Activated T-helper 9 cell treated with anti-CD3 and anti-CD28 coated beads, Interleukin-2, amount 50 U/mL, for 16 hours (primary cell): Measurements from ENCODE around the gene VSTM4.

Source experiments
- DNase-seq: peaks from one replicate; pipeline ENCODE4 v3.0.0-alpha.2; 2020; ENCODE audit warnings: low read depth

VSTM4 gene

DNA sequence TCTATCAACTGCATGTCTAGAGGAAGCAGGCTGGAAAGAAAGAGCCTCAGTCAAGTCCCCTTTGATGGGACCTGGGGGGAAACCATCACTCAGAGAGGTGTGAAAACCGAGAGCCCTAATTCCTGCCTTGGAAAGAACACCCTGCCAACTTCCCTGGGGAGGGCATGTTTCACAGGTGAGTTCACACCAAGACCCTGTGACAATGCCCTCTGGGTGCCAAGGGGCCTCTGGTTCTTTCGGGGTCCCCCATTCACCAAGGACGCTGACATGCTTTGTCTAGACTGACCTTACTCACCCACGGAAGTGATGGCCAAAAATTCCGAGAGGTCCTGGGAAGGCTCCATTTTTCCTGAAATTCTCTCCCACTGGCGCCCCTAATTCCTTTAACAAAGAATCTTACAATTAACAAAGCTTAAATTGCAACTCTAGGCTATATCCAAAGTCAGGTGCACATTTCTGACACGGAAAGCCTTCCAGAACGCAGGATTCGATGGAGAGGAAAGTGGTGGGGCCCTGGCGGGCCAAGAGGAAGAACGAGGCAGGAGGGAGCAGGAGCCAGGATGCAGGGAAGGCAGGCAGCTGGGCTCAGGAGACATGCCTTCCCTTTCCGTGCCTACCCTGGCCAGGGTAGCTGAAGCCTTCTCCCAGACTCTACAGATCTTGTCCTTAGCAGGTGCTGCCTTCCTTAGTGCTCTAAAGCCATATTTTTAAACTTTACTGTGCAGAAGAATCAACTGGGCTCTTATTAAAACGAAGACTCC lies 23.7 kb downstream of the VSTM4 start:
- no peak for DNase-seq

DNA sequence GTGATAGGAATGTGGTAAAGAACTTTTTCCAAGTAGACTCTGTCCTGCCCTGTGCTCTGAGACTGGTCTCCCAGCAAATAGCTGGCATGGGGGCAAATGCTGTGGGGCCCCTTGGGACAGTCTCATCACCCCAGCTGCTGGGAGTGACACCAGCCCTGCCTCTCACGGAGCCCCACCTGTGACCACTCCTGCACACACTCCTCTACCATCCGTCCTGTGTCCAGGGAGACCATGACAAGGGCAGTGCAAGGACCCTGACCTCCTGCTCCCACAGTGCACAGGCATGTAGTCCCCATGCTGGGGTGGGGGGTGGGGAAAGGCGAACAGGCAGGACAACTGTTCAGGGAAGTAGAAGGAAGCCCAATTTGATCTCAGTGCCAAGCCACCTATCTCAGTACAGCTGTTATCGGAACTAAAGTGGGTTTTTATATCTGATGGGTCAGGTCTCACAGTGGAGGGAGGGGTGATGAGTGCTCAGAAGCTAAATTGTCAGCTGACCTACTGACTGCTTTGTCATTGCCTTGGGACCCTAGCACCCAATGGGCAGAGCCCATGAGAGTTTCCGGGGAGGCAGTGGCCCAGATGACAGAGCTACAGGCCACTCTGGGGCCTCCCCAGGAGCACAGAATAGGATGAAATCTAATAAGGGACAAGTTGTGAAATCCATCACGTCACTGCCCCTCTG lies 24.5 kb downstream of the VSTM4 start:
- DNase-seq, result no peak

DNA sequence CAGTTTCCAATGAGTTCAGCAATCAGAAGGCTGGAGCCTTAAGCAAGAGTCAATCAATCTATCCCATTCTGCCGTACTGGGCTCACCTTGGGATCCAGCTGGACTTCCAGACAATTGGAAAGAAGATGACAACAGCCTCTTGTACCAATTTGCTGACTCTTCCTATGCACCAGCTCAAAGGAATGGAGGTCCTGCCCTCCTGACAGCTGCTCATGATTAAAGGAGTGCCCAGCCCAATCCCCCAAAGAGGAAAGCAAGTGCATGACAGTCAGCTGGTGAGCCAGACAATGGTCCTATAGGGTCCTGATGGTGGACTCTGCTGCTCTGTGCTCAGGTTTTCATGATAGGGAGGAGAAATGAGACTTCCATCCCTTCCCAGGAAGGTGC lies 25.1 kb downstream of the VSTM4 start:
- no peak for DNase-seq

- no peak for DNase-seq
Observed at GRCh38 chr10:49089557-49090188, 25.6 kb downstream of the VSTM4 start.

DNA sequence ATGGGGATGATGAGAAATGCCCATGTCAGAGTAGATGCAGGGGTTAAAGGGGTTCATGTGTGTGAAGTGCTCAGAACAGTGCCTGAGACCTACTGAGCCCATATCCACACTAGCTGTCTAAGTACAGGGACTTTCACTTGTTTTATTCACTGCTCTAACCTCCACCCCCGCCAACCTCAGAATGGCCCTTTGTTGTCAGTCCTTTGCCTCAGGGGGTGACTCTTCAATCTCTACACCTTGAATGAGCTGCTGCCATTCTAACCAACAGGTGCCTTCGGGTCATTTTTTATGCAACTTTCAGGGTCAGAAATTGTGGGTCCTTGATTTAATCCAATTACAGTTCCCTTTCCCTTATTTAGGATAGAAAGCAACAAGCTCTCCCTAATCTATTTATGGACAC lies 26.2 kb downstream of the VSTM4 start:
- no peak for DNase-seq

DNA sequence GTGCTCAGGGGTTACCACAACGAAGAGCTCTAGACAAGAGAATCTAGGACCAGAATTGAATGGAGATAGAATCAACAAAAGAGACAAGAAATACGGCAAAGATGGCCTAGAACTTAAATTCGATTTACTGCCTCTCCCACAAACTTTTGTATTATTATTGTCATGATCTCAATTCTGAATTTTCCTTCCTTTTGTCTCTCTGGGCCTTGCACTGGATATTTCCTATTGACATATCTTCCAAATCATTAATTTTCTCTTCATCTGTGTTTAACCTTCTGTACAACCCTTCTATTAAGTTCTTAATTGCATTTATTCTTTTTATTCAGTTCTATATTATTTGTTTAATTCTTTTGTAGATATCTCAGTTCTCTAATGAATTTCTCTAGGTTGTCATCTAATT lies 28.4 kb downstream of the VSTM4 start:
- no peak for DNase-seq

GRCh38 chr10:49083261-49083660 lies 32.1 kb downstream of the VSTM4 start:
- no peak for DNase-seq

- DNase-seq, result no peak
Observed at GRCh38 chr10:49082766-49083165, 32.6 kb downstream of the VSTM4 start.

- DNase-seq, result no peak
Observed at GRCh38 chr10:49081547-49082275, 33.6 kb downstream of the VSTM4 start.

DNA sequence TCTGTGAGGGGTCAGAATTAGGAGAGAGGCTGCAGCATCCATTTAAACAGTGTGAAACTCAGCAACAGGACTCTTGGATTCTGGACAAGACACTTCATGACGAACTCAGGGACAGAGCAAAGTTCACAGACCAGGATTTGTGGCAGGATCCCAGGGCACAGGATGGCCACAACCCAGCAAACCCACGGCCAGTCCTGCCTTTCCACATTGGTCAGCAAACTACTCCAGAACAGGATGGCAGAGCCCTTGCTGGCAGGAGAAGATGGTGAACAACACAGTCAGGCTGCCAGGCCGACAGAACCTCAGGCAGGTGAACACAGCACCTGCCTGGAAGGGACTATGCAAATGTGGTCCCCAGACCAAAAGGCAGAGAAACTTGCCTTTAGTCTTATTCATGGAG lies 34.4 kb downstream of the VSTM4 start:
- no peak for DNase-seq

- no peak for DNase-seq
Observed at GRCh38 chr10:49080071-49080470, 35.3 kb downstream of the VSTM4 start.

- no peak for DNase-seq
Observed at GRCh38 chr10:49079499-49079898, 35.8 kb downstream of the VSTM4 start.

- DNase-seq, result no peak
Observed at GRCh38 chr10:49079072-49079471, 36.2 kb downstream of the VSTM4 start.

GRCh38 chr10:49078433-49078832 lies 36.9 kb downstream of the VSTM4 start:
- no peak for DNase-seq

- no peak for DNase-seq
Observed at GRCh38 chr10:49076741-49077521, 38.4 kb downstream of the VSTM4 start.

- DNase-seq, result no peak
Observed at GRCh38 chr10:49076319-49076718, 39.0 kb downstream of the VSTM4 start.

DNA sequence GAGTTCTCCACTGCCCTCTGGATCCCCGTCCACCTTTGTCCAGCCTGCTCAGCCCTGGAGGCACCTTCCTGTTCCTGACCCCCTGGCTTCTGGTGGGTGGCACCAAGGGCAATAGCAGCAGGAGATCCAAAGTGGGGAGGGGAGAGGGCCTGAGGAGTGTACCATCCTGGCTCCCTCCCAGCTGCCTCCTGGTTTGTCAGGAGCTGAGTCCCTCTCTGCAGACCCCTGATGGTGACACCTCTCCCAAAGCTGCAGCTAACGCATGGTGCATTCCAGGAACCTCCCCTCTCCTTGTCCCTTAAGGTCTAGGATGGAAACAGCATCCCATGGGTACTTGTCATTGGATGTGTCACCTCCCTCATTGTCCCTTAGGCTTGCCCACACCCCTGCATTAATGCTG lies 39.6 kb downstream of the VSTM4 start:
- DNase-seq, result no peak

- no peak for DNase-seq
Observed at GRCh38 chr10:49074836-49075682, 40.3 kb downstream of the VSTM4 start.

DNA sequence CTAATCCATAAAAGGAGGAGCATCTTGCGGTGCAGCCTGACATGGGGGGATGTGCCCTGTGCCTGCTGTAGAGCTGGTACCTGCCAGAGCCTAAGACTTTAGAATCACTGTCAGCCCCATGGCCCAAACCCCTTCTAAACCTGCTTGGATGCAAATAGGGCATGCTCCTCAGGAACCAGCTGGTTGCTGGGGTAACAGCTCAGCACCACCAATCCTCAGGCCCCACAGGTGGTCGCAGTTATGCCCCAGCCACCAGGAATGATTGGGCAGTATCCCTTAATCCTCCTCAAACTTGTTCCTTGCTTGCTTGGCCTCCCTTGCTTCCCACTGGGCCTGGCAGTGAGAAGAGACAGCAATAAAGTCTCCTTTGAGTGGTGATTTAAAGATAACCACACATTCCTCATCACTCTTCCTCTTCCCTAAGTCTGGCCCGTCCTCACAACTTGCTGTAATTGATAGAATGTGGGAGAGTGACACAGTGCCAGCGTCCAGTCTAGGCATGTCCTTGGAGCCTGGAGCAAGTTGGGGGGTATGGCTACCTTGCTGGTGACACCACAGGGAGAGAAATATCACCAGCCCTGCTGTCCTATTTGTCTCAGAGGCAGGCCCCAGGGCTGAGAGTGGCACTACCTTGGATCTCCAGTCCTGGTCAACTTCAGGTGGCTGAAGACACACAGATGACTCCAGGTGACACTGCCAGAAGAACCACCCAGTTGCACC lies 43.0 kb downstream of the VSTM4 start:
- no peak for DNase-seq

- no peak for DNase-seq
Observed at GRCh38 chr10:49071160-49071761, 44.1 kb downstream of the VSTM4 start.
